Activated T-helper 1 cell treated with Interleukin-2 at 50 U/mL for 16 hours (primary cell): ENCODE results near the gene CIB4.

ENCODE experiments used
- DNase-seq: peaks from one replicate; pipeline ENCODE4 v3.0.0-alpha.2; 2020; ENCODE audit warnings: low read depth

Gene CIB4

GRCh38 chr2:26542676-26543505 lies 98.3 kb downstream of the CIB4 start:
- DNase-seq, result no peak

- no peak for DNase-seq
These were observed 99.0 kb downstream of the CIB4 start for GRCh38 chr2:26542194-26542455.

GRCh38 chr2:26541401-26542193 lies 99.6 kb downstream of the CIB4 start:
- DNase-seq, result no peak

- no peak for DNase-seq
These were observed 100.2 kb downstream of the CIB4 start for GRCh38 chr2:26540961-26541360.

- no peak for DNase-seq
These were observed 100.9 kb downstream of the CIB4 start for GRCh38 chr2:26540306-26540705.

DNA sequence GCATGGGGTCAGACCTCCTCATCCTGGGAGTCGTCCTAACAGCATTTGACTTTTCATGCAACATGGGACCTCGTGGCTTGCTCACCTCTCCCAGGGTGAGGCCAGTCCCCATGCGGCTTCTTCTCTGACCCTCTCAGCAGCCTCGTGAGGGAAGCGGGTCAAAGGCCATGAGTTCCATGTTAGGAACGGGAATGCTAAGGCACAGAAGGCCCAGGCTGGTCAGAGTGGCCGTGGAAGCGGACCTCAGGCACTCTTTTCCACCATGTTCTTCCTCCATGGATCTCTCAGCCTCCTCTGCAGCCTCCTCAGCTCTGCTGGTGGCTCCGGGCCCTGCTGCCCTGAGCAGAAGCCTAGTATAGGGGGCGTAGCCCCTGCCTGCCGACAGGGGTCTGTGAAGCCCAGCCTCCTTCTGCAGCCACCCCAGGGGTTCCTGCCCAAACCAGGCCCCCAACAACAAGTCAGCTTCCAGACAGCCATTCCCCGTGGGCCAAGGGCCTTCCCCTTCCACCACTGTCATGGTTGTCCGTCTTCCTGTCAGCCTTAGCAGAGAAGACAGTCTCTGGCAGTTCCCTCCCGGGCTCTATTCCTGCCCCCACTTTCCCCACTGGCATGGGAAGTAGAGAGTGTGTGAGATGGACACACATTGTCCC lies 103.2 kb downstream of the CIB4 start:
- no peak for DNase-seq

GRCh38 chr2:26537069-26537825 lies 103.9 kb downstream of the CIB4 start:
- DNase-seq, result no peak

DNA sequence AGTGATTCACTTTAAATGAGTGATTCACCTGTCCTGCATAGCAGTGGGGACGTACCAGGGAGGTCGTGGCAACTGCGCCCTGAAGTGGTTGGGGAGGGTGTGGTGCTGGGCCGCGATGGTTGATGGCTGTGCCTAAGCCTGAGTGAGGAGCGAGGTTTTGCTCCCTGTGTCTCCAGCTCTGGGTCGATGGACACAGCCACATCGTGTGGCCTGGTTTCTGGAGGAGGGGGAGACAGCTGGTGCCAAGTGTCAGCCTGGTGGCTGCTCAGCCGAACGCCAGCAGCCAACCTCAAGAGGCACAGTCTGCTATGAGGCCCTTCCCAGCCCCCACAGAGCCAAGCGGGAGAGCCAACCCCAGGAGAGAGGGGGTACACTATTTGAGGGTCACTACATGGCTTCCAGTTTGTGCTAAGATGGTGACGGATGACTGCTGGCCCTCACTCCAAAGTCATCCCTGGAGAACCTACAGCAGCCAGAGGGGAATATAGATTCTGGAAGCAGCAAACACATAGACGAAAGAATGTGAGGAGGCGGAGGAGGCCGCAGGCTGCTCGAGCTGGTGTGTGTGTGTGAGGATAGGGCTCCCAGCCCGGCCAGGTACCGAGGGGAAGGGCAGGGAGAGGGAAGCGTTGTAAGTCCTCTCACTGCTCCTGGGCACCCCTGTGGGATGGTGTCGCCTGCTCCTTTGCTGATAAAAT lies 104.6 kb downstream of the CIB4 start:
- DNase-seq, result no peak

GRCh38 chr2:26535663-26536275 lies 105.4 kb downstream of the CIB4 start:
- no peak for DNase-seq

GRCh38 chr2:26534865-26535662 lies 106.1 kb downstream of the CIB4 start:
- DNase-seq, result no peak

GRCh38 chr2:26534098-26534864 lies 106.9 kb downstream of the CIB4 start:
- DNase-seq, result no peak

- DNase-seq, result no peak
These were observed 107.5 kb downstream of the CIB4 start for GRCh38 chr2:26533661-26534060.

- no peak for DNase-seq
These were observed 108.6 kb downstream of the CIB4 start for GRCh38 chr2:26532301-26533250.
